Measurements from ENCODE around the gene NUB1. TPM values are rescaled to one million over a fixed set of nuclear protein-coding genes. Genes with fewer than 3 reads are reported as not detected.

Gene NUB1
- total RNA-seq, 1 donor from 2014 or later, result 52.4 TPM

- no peak for DNase-seq (ENCODE audit: low spot score)
Observed at GRCh38 chr7:151423936-151424335, 82.3 kb downstream of the NUB1 start.

GRCh38 chr7:151424799-151425198, 83.2 kb downstream of the NUB1 start:
- no peak for DNase-seq (ENCODE audit: low spot score)

- DNase-seq (ENCODE audit: low spot score), result peak; percentile 42
Observed at GRCh38 chr7:151425670-151426440, 84.2 kb downstream of the NUB1 start.

- peak; percentile 76 for DNase-seq (ENCODE audit: low spot score)
Observed at GRCh38 chr7:151426441-151426903, 84.9 kb downstream of the NUB1 start.

GRCh38 chr7:151426904-151427704, 85.5 kb downstream of the NUB1 start:
- DNase-seq (ENCODE audit: low spot score), result no peak

- DNase-seq (ENCODE audit: low spot score), result no peak
Observed at GRCh38 chr7:151427705-151428377, 86.2 kb downstream of the NUB1 start.

Other genes with a start within 250 kb of the NUB1 start
- gene GBX1, start 174.1 kb upstream of the NUB1 start, total RNA-seq, result not detected
- not detected for gene ASB10, start 154.6 kb upstream of the NUB1 start, total RNA-seq
- not detected for gene H2BK1, start 131.3 kb upstream of the NUB1 start, total RNA-seq
- gene ABCF2, start 114.6 kb upstream of the NUB1 start, total RNA-seq, result 25.3 TPM
- gene CHPF2, start 109.3 kb upstream of the NUB1 start, total RNA-seq, result 52.3 TPM
- gene SMARCD3, start 93.1 kb upstream of the NUB1 start, total RNA-seq, result 56.3 TPM
- gene WDR86, start 68.2 kb downstream of the NUB1 start, total RNA-seq, result 2.9 TPM
- gene CRYGN, start 98.3 kb downstream of the NUB1 start, total RNA-seq, result 0.43 TPM
- gene RHEB, start 178.1 kb downstream of the NUB1 start, total RNA-seq, result 75.2 TPM